HG02970 (cell line): ENCODE data around the gene BANK1.

ENCODE experiments used
- ATAC-seq: cut with Tn5 transposase; IDR thresholded peaks from one replicate; pipeline ENCODE4 v1.9.1; 2021; ENCODE audit warnings: mild to moderate bottlenecking, moderate library complexity, moderate number of reproducible peaks; ENCODE audit not compliant: unreplicated experiment, low FRiP score

Gene BANK1

GRCh38 chr4:102094481-102094880, 304.0 kb downstream of the BANK1 start:
- no peak for ATAC-seq

- no peak for ATAC-seq
Measured at GRCh38 chr4:102103368-102103767, 312.8 kb downstream of the BANK1 start.

GRCh38 chr4:102104278-102104677, 313.7 kb downstream of the BANK1 start:
- ATAC-seq: no peak

GRCh38 chr4:102105983-102106382, 315.5 kb downstream of the BANK1 start:
- no peak for ATAC-seq

- no peak for ATAC-seq
Measured at GRCh38 chr4:102114118-102114630, 323.6 kb downstream of the BANK1 start.

- ATAC-seq: no peak
Measured at GRCh38 chr4:102116121-102116520, 325.6 kb downstream of the BANK1 start.

GRCh38 chr4:102120846-102121245, 330.3 kb downstream of the BANK1 start:
- ATAC-seq: no peak
